ENCODE data around the gene TPD52L2. TPM values are rescaled to one million over a fixed set of nuclear protein-coding genes. Genes with fewer than 3 reads are reported as not detected.

The TPD52L2 gene
- polyA plus RNA-seq, 2 of the 4 experiments (the other 2 are of a cell fraction) = 86.3 to 99.0 TPM

DNA sequence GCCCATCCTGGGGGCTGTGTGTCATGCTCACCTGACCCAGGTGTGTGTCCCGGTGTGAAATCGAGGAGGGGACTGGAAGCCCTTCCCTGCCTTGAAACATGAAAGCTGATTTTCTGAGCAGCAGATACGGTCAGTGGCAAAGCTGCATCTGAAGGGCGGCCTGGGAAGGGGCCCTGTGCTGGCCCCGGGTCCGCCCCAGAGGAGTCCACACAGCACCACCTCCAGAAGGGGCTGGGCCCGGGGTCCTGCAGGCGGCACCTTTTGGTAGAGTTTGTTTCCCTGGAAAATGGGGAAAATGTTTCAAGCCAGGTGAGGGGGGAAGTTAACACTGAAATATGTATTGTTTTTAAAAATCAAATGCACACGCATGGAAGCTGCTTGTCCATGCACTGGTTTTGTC is 70.4 kb downstream of the TPD52L2 start:
- Histone ChIP-seq H3K4me2 (no peak overlapping the region), H3K4me1 (no peaks in the 10 kb centered on the region), H3K27ac (no peak overlapping the region), H3K4me3 (no peak overlapping the region), H3K9me3 (no peaks in the 10 kb centered on the region)
- FAIRE-seq = no peak
- ChIA-PET CTCF (interaction anchor here (0.6 to 1.2 kb wide), 4 partner anchors 10 to 398 kb away, joined by 3 read pairs; no protein-coding TSS in a partner anchor), POLR2A (no interaction called here)
- TF ChIP-seq SMC3 (IDR thresholded peaks at IDR 0.05) (no peak), GATA3 (IDR thresholded peaks at IDR 0.05; ENCODE audit: borderline replicate concordance) (no peak), NR3C1 (IDR thresholded peaks at IDR 0.05) (no peak), BHLHE40 (IDR thresholded peaks at IDR 0.05; ENCODE audit: low read depth, low read length) (no peak), RAD21 (conservative IDR thresholded peaks at IDR 0.05 in 1 of 2, IDR thresholded peaks at IDR 0.05 in 1 of 2) (no peak), MAFK (IDR thresholded peaks at IDR 0.05; ENCODE audit: partially characterized antibody) (no peak), RCOR1 (IDR thresholded peaks at IDR 0.05; ENCODE audit: low read depth, low read length) (no peak), ZC3H11A (IDR thresholded peaks at IDR 0.05) (no peak)
- TF ChIP-seq, protein P1, sequence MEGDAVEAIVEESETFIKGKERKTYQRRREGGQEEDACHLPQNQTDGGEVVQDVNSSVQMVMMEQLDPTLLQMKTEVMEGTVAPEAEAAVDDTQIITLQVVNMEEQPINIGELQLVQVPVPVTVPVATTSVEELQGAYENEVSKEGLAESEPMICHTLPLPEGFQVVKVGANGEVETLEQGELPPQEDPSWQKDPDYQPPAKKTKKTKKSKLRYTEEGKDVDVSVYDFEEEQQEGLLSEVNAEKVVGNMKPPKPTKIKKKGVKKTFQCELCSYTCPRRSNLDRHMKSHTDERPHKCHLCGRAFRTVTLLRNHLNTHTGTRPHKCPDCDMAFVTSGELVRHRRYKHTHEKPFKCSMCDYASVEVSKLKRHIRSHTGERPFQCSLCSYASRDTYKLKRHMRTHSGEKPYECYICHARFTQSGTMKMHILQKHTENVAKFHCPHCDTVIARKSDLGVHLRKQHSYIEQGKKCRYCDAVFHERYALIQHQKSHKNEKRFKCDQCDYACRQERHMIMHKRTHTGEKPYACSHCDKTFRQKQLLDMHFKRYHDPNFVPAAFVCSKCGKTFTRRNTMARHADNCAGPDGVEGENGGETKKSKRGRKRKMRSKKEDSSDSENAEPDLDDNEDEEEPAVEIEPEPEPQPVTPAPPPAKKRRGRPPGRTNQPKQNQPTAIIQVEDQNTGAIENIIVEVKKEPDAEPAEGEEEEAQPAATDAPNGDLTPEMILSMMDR (IDR thresholded peaks at IDR 0.05) = no peak
- no peak for ATAC-seq
- DNase-seq (ENCODE audit: low read depth in 1 of 2, low spot score in 1 of 2) = no peak
- 95% methylated on average over 9 of the region's 9 CpGs for WGBS (ENCODE audit: missing lambda C conversion rate)

DNA sequence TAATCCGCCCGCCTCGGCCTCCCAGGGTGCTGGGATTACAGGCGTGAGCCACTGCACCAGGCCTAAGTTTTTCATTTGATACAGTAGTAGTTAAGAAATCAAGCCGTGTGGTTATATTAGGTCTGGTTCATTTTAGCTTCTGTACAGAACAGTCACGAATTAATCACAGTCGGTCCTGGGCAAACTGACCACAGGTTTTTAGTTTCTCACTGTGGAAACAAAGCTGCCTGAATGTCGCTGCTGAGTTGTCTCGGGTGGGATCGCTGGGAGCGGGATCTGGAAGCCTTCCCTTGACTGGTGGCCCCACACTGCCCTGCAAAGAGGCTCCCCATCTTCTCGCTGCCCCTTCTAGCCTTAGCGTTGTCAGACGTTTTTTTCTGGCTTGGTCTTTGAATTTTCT is 72.5 kb downstream of the TPD52L2 start:
- DNase-seq (ENCODE audit: low read depth in 1 of 2, low spot score in 1 of 2) (no peak), ATAC-seq (no peak), FAIRE-seq (no peak)
- Histone ChIP-seq H3K27ac (no peak overlapping the region), H3K4me2 (no peak overlapping the region), H3K4me1 (peaks cover 5% of the 10 kb centered on the region; the same call in 1 of the 3 replicates), H3K9me3 (no peaks in the 10 kb centered on the region), H3K4me3 (no peak overlapping the region)
- ChIA-PET POLR2A (no interaction called here), CTCF (interaction anchor here (1.1 to 2.6 kb wide), 4 partner anchors 36 to 400 kb away, joined by 3 to 7 read pairs (median 5); no protein-coding TSS in a partner anchor)
- no peak for TF ChIP-seq FOXS1 (CRISPR knock-in tag; IDR thresholded peaks at IDR 0.05)
- WGBS (ENCODE audit: missing lambda C conversion rate) = 83% methylated on average over 14 of the region's 14 CpGs

DNA sequence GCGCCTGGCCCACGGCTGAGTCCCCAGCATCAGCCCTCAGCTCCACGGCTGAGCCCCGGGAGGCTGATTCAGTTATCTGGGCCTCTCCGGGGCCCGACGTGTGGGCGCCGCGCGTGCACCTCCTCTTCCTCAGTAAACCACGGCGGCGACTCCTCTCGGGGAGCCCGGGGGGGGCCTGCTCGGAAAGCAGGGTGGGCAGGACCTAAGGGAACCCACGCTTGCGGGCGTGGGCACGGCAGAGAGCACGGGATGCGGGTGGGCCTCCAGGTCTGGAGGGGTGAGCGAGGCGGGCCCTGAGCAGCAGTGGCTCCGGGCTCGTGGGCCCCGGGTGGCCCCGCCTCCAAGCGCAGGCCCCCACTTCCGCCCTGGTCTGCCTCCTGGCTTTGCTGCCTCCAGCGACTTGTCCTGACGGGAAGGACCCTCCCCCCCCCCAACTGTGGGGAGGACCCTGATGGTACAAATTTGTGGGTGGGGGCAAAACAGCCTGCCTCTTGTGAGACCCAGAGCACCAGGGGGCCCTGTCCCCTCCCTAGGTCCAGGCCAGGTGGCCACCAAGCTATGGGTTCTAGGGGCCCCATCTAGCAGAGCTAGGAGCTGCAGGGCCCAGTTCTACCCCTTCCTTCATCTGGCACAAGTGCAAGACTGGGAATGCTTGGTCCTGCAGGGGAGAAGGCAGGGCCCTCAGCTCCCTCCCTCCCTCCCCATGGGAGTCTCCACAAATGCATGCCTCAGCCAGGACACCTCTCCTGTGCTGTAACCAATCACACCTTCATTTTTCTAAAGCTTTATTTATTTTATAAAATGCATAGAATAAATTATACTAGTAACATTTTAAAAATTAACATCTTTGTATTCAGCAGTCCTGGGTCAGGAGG is 74.2 kb downstream of the TPD52L2 start:
- peak in 1 of 2 experiments; percentile 31; a peak in 3 of 6 replicates for ATAC-seq
- Histone ChIP-seq H3K27ac (no peak overlapping the region), H3K4me1 (peaks cover 5% of the 10 kb centered on the region; the same call in 1 of the 3 replicates), H3K4me3 (no peak overlapping the region), H3K9me3 (no peaks in the 10 kb centered on the region), H3K4me2 (no peak overlapping the region)
- no peak for DNase-seq (ENCODE audit: low read depth in 1 of 2, low spot score in 1 of 2)
- 94% methylated on average over 22 of the region's 33 CpGs for WGBS (ENCODE audit: missing lambda C conversion rate)
- POLR2A ChIA-PET = interaction anchor here (1.2 kb wide), 1 partner anchor 18 kb away, joined by 3 read pairs; no protein-coding TSS in a partner anchor
- TF ChIP-seq ZFP36 (IDR thresholded peaks at IDR 0.05; ENCODE audit: borderline replicate concordance, partially characterized antibody) (no peak), HEYL (CRISPR knock-in tag; IDR thresholded peaks at IDR 0.05) (no peak), EP300 (IDR thresholded peaks at IDR 0.05) (no peak)
- no peak for FAIRE-seq
- CTCF ChIA-PET = interaction anchor here (0.5 kb wide), 1 partner anchor 33 kb away, joined by 3 read pairs; no protein-coding TSS in a partner anchor

DNA sequence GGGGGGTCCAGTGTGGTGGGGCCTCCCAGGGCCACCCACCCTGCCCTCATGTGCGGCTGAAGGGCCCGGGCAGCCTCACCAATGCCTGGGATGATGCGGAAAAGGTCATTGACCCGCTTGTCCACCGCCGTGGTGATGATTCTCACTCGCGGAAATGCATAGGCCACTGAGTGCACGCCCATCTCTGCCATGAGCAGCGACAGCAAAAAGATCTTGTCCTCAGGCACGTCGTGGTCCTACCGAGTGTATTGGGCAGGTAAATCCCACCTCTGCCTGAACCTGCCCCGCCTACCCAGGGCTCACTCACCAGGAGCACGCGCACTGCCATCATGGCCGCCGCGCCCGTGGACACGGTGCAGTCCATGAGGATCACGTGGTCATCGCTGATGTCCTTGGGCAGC is 75.0 kb downstream of the TPD52L2 start:
- Histone ChIP-seq H3K4me3 (no peak overlapping the region), H3K27ac (no peak overlapping the region), H3K9me3 (no peaks in the 10 kb centered on the region), H3K4me1 (peaks cover 5% of the 10 kb centered on the region; the same call in 1 of the 3 replicates), H3K4me2 (no peak overlapping the region)
- ChIA-PET POLR2A (interaction anchor here (1.2 kb wide), 1 partner anchor 17 kb away, joined by 3 read pairs; no protein-coding TSS in a partner anchor), CTCF (interaction anchor here (0.5 kb wide), 1 partner anchor 32 kb away, joined by 3 read pairs; no protein-coding TSS in a partner anchor)
- WGBS (ENCODE audit: missing lambda C conversion rate) = 94% methylated on average over 23 of the region's 23 CpGs
- FAIRE-seq = no peak
- TF ChIP-seq CBX2 (IDR thresholded peaks at IDR 0.05; ENCODE audit: borderline replicate concordance, low read depth) (no peak), HEYL (CRISPR knock-in tag; IDR thresholded peaks at IDR 0.05) (no peak), ZNF302 (CRISPR knock-in tag; IDR thresholded peaks at IDR 0.05) (no peak), CEBPB (IDR thresholded peaks at IDR 0.05) (no peak)
- TF ChIP-seq, protein P2, sequence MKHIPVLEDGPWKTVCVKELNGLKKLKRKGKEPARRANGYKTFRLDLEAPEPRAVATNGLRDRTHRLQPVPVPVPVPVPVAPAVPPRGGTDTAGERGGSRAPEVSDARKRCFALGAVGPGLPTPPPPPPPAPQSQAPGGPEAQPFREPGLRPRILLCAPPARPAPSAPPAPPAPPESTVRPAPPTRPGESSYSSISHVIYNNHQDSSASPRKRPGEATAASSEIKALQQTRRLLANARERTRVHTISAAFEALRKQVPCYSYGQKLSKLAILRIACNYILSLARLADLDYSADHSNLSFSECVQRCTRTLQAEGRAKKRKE (CRISPR knock-in tag; IDR thresholded peaks at IDR 0.05; ENCODE audit: low read depth) = no peak
- TF ChIP-seq, protein P3, sequence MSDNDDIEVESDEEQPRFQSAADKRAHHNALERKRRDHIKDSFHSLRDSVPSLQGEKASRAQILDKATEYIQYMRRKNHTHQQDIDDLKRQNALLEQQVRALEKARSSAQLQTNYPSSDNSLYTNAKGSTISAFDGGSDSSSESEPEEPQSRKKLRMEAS (IDR thresholded peaks at IDR 0.05) = no peak
- ATAC-seq = no peak
- DNase-seq (ENCODE audit: low read depth in 1 of 2, low spot score in 1 of 2) = no peak

Measured in A549 (cell line).